HFFc6 (cell line): ENCODE measurements around the gene GABARAPL2. TPM values are rescaled to one million over a fixed set of nuclear protein-coding genes. Genes with fewer than 3 reads are reported as not detected.
A peak's percentile ranks its signal among the peaks of the same experiment; 100 is the strongest.
"Not testable (repeated sequence)": the region's sequence is repeated elsewhere in the genome, so short reads cannot be mapped to it uniquely, and the experiment has no call there.

Experiments used
- DNase-seq: peaks from one replicate; pipeline ENCODE4 v3.0.0-alpha.2; 2018
- H3K27ac Mint-ChIP-seq: 2 replicates; pipeline ENCODE4 v1.8.0; 2020; ENCODE audit warnings: mild to moderate bottlenecking, mixed read lengths
- H3K27me3 Mint-ChIP-seq: 2 replicates; pipeline ENCODE4 v1.8.0; 2021; ENCODE audit warnings: mild to moderate bottlenecking, moderate library complexity, mixed read lengths; ENCODE audit not compliant: insufficient read depth
- H3K36me3 Mint-ChIP-seq: 2 replicates; pipeline ENCODE4 v1.8.0; 2021; ENCODE audit warnings: low read depth, mixed read lengths
- H3K4me1 Mint-ChIP-seq: 2 replicates; pipeline ENCODE4 v1.8.0; 2020; ENCODE audit warnings: low read depth, mixed read lengths
- H3K4me3 Mint-ChIP-seq: 2 replicates; pipeline ENCODE4 v1.8.0; 2020; ENCODE audit warnings: mild to moderate bottlenecking, moderate library complexity, mixed read lengths
- H3K9me3 Mint-ChIP-seq: 2 replicates; pipeline ENCODE4 v1.8.0; 2020; ENCODE audit warnings: mild to moderate bottlenecking, mixed read lengths
- total RNA-seq, 6 experiments: library from RNA; stranded (reverse); fragmentation: NEBNext Ultra II Directional; extraction: Animal tissue kit (Norgen Biotek cat#: 25700); gene quantifications; 2 replicates in 1 of 6; 3 replicates in 5 of 6; pipeline ENCODE4 v1.2.3, GENCODE V29; 2021
- TF ChIP-seq, protein P1 (sequence below): fragments of 200-600 bp; sonication (generic); IDR thresholded peaks from 2 replicates; pipeline ENCODE4 v1.5.0; 2021; ENCODE audit warnings: antibody characterized with exemption, mild to moderate bottlenecking

Gene GABARAPL2
- total RNA-seq, 6 experiments from 2014 or later: 82.0 to 114 (median 100) TPM

DNA sequence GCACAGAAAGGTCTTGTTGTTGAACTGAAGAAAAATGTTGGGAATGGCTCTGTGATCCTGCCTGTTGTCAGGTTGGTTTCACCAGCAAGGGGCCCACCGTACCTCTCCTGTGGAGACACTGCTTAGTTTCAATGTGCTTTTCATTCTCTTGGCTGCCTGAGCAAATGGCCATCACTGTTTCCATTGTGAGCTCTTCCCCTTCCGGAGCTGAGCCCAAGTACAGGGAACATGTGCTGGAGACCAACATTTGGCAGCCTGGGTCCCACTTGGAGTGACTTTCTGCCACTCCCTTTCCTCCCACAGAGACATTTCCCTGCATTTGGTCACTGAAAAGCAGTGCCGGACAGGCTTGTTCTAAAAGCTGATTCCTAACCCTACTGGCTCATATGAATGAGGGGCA is 23.1 kb downstream of the GABARAPL2 start:
- no peak for DNase-seq
- Mint-ChIP-seq H3K27me3 (no peaks in the 10 kb centered on the region), H3K4me3 (no peak overlapping the region), H3K27ac (no peak overlapping the region), H3K4me1 (peaks cover 25% of the 10 kb centered on the region), H3K9me3 (no peaks in the 10 kb centered on the region), H3K36me3 (no peaks in the 10 kb centered on the region)
- TF ChIP-seq, protein P1, sequence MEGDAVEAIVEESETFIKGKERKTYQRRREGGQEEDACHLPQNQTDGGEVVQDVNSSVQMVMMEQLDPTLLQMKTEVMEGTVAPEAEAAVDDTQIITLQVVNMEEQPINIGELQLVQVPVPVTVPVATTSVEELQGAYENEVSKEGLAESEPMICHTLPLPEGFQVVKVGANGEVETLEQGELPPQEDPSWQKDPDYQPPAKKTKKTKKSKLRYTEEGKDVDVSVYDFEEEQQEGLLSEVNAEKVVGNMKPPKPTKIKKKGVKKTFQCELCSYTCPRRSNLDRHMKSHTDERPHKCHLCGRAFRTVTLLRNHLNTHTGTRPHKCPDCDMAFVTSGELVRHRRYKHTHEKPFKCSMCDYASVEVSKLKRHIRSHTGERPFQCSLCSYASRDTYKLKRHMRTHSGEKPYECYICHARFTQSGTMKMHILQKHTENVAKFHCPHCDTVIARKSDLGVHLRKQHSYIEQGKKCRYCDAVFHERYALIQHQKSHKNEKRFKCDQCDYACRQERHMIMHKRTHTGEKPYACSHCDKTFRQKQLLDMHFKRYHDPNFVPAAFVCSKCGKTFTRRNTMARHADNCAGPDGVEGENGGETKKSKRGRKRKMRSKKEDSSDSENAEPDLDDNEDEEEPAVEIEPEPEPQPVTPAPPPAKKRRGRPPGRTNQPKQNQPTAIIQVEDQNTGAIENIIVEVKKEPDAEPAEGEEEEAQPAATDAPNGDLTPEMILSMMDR: no peak

DNA sequence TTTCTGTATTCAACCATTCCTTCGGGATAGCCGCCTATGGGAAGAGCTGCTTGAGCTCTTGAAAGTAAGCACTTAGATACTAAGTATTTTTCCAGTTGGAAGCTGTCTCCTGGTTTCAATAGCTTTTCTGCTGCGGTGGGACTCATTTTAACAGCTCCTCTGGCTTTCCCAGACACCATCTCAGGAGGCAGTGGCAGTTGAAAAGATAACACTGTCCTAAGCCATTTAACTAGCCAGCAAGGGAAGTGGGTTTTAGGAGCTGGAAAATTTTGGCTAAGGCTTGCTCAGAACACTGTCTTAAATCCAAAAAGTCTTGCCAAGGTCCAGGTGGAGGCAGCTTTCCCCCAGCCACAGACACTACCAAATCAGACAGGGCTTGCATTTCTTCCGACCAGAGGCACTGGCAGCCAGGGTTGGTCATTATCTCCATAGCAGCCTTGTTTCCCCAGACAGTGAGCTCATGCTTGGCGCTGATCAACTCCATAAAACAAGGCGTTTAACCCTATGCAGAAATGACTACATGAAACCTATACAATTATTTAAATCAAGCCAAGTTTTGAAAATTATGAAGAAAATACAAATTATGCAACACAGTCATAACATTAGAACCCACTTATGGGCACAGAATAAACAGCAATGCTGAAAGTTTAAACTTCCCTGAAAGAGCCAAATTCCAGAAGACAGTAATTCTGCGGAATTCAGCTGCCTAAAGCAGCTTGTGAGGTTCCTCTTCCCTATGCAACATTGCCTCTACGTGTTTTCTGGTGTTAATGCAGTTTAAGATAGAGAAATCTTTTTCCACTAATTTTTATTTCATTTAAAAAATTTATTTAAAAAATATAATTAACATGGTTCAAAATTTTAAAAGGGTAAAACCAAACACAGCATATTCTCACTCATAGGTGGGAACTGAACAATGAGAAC is 25.0 kb downstream of the GABARAPL2 start:
- Mint-ChIP-seq H3K4me1 (peaks cover 29% of the 10 kb centered on the region), H3K27ac (peak overlapping the region; percentile 88), H3K27me3 (no peaks in the 10 kb centered on the region), H3K4me3 (no peak overlapping the region), H3K36me3 (no peaks in the 10 kb centered on the region), H3K9me3 (no peaks in the 10 kb centered on the region)
- DNase-seq: peak; percentile 56
- TF ChIP-seq, protein P1: peak; percentile 38; the same call in 1 of the 2 replicates

DNA sequence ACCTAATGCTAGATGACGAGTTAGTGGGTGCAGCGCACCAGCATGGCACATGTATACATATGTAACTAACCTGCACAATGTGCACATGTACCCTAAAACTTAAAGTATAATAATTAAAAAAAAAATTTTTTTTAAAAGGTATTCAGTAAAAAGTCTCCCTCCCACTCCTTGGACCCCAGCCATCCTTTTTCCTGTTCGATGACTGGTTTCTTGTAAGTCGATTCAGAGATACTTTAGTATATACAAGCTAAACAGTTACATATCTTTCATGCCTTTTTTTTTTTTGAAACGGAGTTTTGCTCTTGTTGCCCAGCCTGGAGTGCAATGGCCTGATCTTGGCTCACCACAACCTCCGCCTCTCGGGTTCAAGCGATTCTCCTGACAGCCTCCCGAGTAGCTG is 25.7 kb downstream of the GABARAPL2 start:
- not testable (repeated sequence) for DNase-seq, H3K9me3 Mint-ChIP-seq, H3K27ac Mint-ChIP-seq, H3K36me3 Mint-ChIP-seq, H3K4me3 Mint-ChIP-seq, H3K27me3 Mint-ChIP-seq
- H3K4me1 Mint-ChIP-seq: peaks cover 29% of the 10 kb centered on the region

DNA sequence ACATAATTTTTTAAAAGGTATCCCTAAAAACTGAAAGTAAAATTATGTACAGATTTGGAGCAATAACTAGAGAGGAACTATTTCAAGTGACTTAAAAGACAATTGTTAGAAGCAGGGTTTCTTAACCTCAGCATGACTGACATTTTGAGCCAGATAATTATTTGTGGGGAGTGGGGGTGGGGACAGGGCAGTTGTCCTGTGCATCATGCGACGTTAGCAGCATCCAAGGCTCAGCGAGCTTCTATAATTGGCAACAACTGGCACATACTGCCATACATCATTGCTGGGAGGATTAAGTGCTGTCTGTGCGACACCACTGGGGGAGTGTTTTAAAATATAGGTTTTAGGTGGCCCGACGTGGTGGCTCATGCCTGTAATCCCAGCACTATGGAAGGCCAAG is 27.1 kb downstream of the GABARAPL2 start:
- Mint-ChIP-seq H3K9me3 (no peaks in the 10 kb centered on the region), H3K4me1 (peaks cover 29% of the 10 kb centered on the region), H3K4me3 (no peak overlapping the region), H3K27ac (no peak overlapping the region), H3K36me3 (peaks cover 16% of the 10 kb centered on the region), H3K27me3 (no peaks in the 10 kb centered on the region)
- TF ChIP-seq, protein P1: no peak
- DNase-seq: no peak

DNA sequence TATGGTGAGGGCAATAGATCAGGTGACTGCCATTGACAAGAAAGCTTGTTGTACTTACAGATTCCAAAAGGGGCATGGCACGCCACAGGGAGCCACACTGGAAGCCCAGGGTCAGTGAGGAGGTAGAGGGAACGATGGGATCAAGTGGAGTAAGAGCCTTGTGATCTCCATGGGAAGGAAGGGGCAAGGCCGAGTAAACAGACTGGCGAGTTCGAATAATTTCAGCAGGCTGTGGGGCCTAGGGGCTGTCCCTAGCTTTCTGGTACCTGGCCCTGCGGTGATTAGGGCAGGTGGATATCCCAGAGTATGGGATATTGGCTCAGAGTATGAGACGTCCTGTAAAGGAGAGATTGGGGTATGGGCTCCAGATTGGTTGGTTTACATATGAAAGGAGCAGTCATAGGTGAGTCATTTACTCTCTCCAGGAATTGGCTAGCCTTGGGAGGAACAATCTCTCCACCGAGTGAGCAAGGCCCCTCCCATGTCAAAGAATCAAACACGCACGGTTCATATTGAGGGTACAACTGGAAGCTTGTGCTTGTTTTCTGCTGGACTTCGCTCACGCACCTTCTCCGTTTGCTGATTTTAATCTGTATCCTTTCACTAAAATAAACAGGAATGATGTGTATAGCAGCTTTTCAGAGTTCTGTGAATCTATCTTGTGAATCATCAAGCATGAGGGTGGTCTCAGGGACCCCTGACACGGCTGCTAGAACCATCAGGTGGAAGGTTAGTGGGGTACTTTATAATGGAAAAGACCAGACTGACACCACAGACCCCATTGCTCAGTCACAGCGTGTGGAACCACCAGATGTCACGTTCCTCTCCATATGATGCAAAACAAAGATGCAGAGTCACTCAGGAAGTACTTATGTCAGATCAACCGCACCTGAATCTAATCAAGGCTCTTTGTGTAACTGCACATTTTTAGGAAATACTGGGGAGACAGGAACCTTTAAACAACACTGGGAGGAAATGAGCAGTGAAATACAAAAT is 27.9 kb downstream of the GABARAPL2 start:
- DNase-seq: peak; percentile 50
- Mint-ChIP-seq H3K4me3 (peak overlapping the region; percentile 54), H3K27me3 (no peaks in the 10 kb centered on the region), H3K9me3 (no peaks in the 10 kb centered on the region), H3K4me1 (peaks cover 29% of the 10 kb centered on the region), H3K27ac (peak overlapping the region; percentile 92), H3K36me3 (peaks cover 17% of the 10 kb centered on the region)
- TF ChIP-seq, protein P1: no peak
